ENCODE data around the gene CSH2. TPM values are rescaled to one million over a fixed set of nuclear protein-coding genes. Genes with fewer than 3 reads are reported as not detected.

CSH2 gene
- total and polyA plus RNA-seq, 2 of the 8 experiments (the other 6 are each of a cell fraction or from before 2014, with no cell fraction given), result 0.43 TPM; not detected in 1

- TF ChIP-seq CHD7 (IDR thresholded peaks at IDR 0.05; ENCODE audit: insufficient replicate concordance, low read length), result no peak
- no peak for TF ChIP-seq TEAD4 (IDR thresholded peaks at IDR 0.05; ENCODE audit: low read depth, low read length)
- TF ChIP-seq CHD2 (IDR thresholded peaks at IDR 0.05; ENCODE audit: low read length), result no peak
Measured at GRCh38 chr17:63910096-63910495, 36.6 kb upstream of the CSH2 start (continued).

All from H1 (cell line).